Esophagus squamous epithelium (tissue), 4 donors: Measurements from ENCODE around the gene ZBTB43.

ENCODE experiments used
- CTCF ChIP-seq, 6 experiments: fragments of 450-650 bp in 4 of 6; fragments of 200-600 bp in 2 of 6; sonication (generic) in 2 of 6; IDR thresholded peaks; one replicate each; pipeline ENCODE4 v1.5.1; 2016 to 2019; ENCODE audit warnings: antibody characterized with exemption in 6 of 6, mild to moderate bottlenecking in 4 of 6, moderate library complexity in 4 of 6
- POLR2A ChIP-seq, 4 donors: fragments of 450-650 bp; IDR thresholded peaks; one replicate each; pipeline ENCODE4 v1.6.1; 2017; ENCODE audit warnings: antibody characterized with exemption in 4 of 4, mild to moderate bottlenecking in 4 of 4, moderate library complexity in 3 of 4

GRCh38 chr9:126833710-126834345 lies 29.0 kb downstream of the ZBTB43 start:
- no peak for TF ChIP-seq CTCF (IDR thresholded peaks at IDR 0.05)
- no peak for TF ChIP-seq POLR2A (IDR thresholded peaks at IDR 0.05)
